H1 (cell line): Measurements from ENCODE around the gene HNRNPAB. TPM values are rescaled to one million over a fixed set of nuclear protein-coding genes. Genes with fewer than 3 reads are reported as not detected.

Source experiments
- CTCF ChIA-PET: fragments of 300-600 bp; sonication (Branson Sonifier 250); formaldehyde crosslinking; loops from one replicate; lab custom pipeline; 2021; ENCODE audit not compliant: partially characterized antibody; lab: Charles Lee
- POLR2A ChIA-PET: fragments of 300-600 bp; sonication (Branson Sonifier 250); formaldehyde crosslinking; loops from one replicate; lab custom pipeline; 2021; ENCODE audit warnings: inconsistent platforms; ENCODE audit not compliant: partially characterized antibody; lab: Charles Lee
- DNase-seq, 2 experiments: peaks; one replicate each; pipeline versions ENCODE4 v3.0.0 to v3.0.0-alpha.2; 2010 to 2022; ENCODE audit warnings: low spot score in 2 of 2, low read depth in 1 of 2, mixed read lengths in 1 of 2
- FAIRE-seq: peaks from 2 replicates; lab custom pipeline; 2011; peaks lifted over from hg19 to GRCh38; lab: Jason Lieb, UNC
- H2AFZ ChIP-seq: 2 replicates; pipeline ENCODE4 v1.8.1; 2012; ENCODE audit warnings: low read length, inconsistent platforms
- H2AK5ac ChIP-seq: 2 replicates; pipeline ENCODE4 v1.6.1; 2013; ENCODE audit warnings: low read depth, low read length
- H2BK120ac ChIP-seq: replicated peaks from 2 replicates; pipeline ENCODE3; 2013; ENCODE audit warnings: low read depth, low read length, inconsistent platforms
- H2BK12ac ChIP-seq: 2 replicates; pipeline ENCODE4 v1.6.1; 2013; ENCODE audit warnings: low read depth, low read length
- H2BK15ac ChIP-seq: 2 replicates; pipeline ENCODE4 v1.6.1; 2013; ENCODE audit warnings: low read length
- H2BK20ac ChIP-seq: 2 replicates; pipeline ENCODE4 v1.6.1; 2013; ENCODE audit warnings: low read length
- H2BK5ac ChIP-seq: 2 replicates; pipeline ENCODE4 v1.6.1; 2013; ENCODE audit warnings: low read depth, low read length
- H3K14ac ChIP-seq: 2 replicates; pipeline ENCODE4 v1.6.1; 2013; ENCODE audit warnings: inconsistent platforms; ENCODE audit not compliant: insufficient read length
- H3K18ac ChIP-seq: 2 replicates; pipeline ENCODE4 v1.6.1; 2013; ENCODE audit warnings: low read length; ENCODE audit errors: extremely low read depth
- H3K23ac ChIP-seq: 2 replicates; pipeline ENCODE4 v1.6.1; 2013; ENCODE audit warnings: inconsistent platforms; ENCODE audit not compliant: insufficient read length
- H3K23me2 ChIP-seq: 2 replicates; pipeline ENCODE4 v1.6.1; 2013; ENCODE audit warnings: low read depth, low read length
- H3K27ac ChIP-seq: 2 replicates; pipeline ENCODE4 v1.6.1; 2011; ENCODE audit warnings: low read depth, low read length, inconsistent platforms
- H3K27me3 ChIP-seq, 4 experiments: replicated peaks in 1 of 4; 1 replicate in 1 of 4; 2 replicates in 3 of 4; pipeline versions ENCODE4 v1.6.1 to v1.8.1; 2011 to 2013; ENCODE audit warnings: low read length in 3 of 4, mild to moderate bottlenecking in 3 of 4, inconsistent platforms in 2 of 4, mixed read lengths in 2 of 4, moderate library complexity in 1 of 4; ENCODE audit not compliant: control insufficient read depth in 3 of 4, insufficient read depth in 3 of 4; ENCODE audit errors: extremely low read depth in 1 of 4
- H3K36me3 ChIP-seq, 4 experiments: 2 replicates each; pipeline versions ENCODE4 v1.6.1 to v1.8.1; 2011 to 2013; ENCODE audit warnings: mild to moderate bottlenecking in 4 of 4, low read length in 3 of 4, moderate library complexity in 2 of 4, control low read depth in 1 of 4, inconsistent platforms in 1 of 4; ENCODE audit not compliant: insufficient read depth in 4 of 4, control insufficient read depth in 2 of 4
- H3K4ac ChIP-seq: replicated peaks from 2 replicates; pipeline ENCODE3; 2013; ENCODE audit warnings: low read length, low read depth, mixed read lengths, inconsistent platforms; ENCODE audit not compliant: insufficient read length
- H3K4me1 ChIP-seq, 4 experiments: replicated peaks in 1 of 4; 1 replicate in 1 of 4; 2 replicates in 3 of 4; pipeline versions ENCODE4 v1.6.1 to v1.8.1; 2011 to 2013; ENCODE audit warnings: low read length in 3 of 4, inconsistent platforms in 2 of 4, mixed read lengths in 1 of 4; ENCODE audit not compliant: insufficient read depth in 4 of 4, control insufficient read depth in 3 of 4
- H3K4me2 ChIP-seq, 2 experiments: 2 replicates each; pipeline versions ENCODE4 v1.6.1 to v1.8.1; 2011 to 2013; ENCODE audit warnings: low read depth in 2 of 2, low read length in 2 of 2, control low read depth in 1 of 2, inconsistent platforms in 1 of 2, mild to moderate bottlenecking in 1 of 2; ENCODE audit not compliant: insufficient read depth in 1 of 2
- H3K4me3 ChIP-seq, 4 experiments: fragments of 200-600, 300-600 bp in 1 of 4; sonication (generic), shearing (Covaris generic), sonication (Bioruptor Twin) in 1 of 4; 2 replicates each; pipeline versions ENCODE4 v1.5.1 to v1.8.1; 2011 to 2016; ENCODE audit warnings: low read length in 4 of 4, low read depth in 3 of 4, control low read depth in 2 of 4, inconsistent platforms in 2 of 4, mild to moderate bottlenecking in 2 of 4, mixed read lengths in 1 of 4, moderate library complexity in 1 of 4; ENCODE audit not compliant: insufficient read depth in 2 of 4; ENCODE audit errors: extremely low read depth in 1 of 4
- H3K56ac ChIP-seq: replicated peaks from 2 replicates; pipeline ENCODE3; 2013; ENCODE audit warnings: low read depth, mild to moderate bottlenecking, mixed read lengths, low read length, inconsistent platforms; ENCODE audit not compliant: insufficient read length
- H3K79me1 ChIP-seq: 2 replicates; pipeline ENCODE4 v1.6.1; 2013; ENCODE audit warnings: low read depth, low read length, control low read depth
- H3K79me2 ChIP-seq, 2 experiments: 2 replicates each; pipeline versions ENCODE4 v1.6.1 to v1.8.1; 2012 to 2013; ENCODE audit warnings: low read length in 2 of 2, mild to moderate bottlenecking in 2 of 2, inconsistent platforms in 1 of 2; ENCODE audit not compliant: insufficient read depth in 2 of 2, control insufficient read depth in 1 of 2
- H3K9ac ChIP-seq, 4 experiments: replicated peaks in 1 of 4; 1 replicate in 1 of 4; 2 replicates in 3 of 4; pipeline versions ENCODE4 v1.6.1 to v1.8.1; 2011 to 2013; ENCODE audit warnings: low read depth in 3 of 4, low read length in 3 of 4, control low read depth in 2 of 4, mild to moderate bottlenecking in 2 of 4, moderate library complexity in 2 of 4, inconsistent platforms in 1 of 4; ENCODE audit errors: extremely low read depth in 1 of 4
- H3K9me3 ChIP-seq, 2 experiments: 2 replicates each; pipeline versions ENCODE4 v1.6.1 to v1.8.1; 2012 to 2013; ENCODE audit warnings: mild to moderate bottlenecking in 2 of 2, moderate library complexity in 2 of 2, control low read depth in 1 of 2, inconsistent platforms in 1 of 2, low read depth in 1 of 2, low read length in 1 of 2, mixed read lengths in 1 of 2; ENCODE audit not compliant: insufficient read depth in 2 of 2
- H4K20me1 ChIP-seq, 2 experiments: replicated peaks in 1 of 2; 2 replicates each; pipeline versions ENCODE3 to v1.8.1; 2011 to 2013; ENCODE audit warnings: inconsistent platforms in 2 of 2, low read length in 2 of 2, mild to moderate bottlenecking in 1 of 2; ENCODE audit not compliant: insufficient read depth in 2 of 2, control insufficient read depth in 1 of 2
- H4K5ac ChIP-seq: 2 replicates; pipeline ENCODE4 v1.6.1; 2013; ENCODE audit warnings: low read length, low read depth, mixed read lengths, inconsistent platforms; ENCODE audit not compliant: insufficient read length
- H4K8ac ChIP-seq: 2 replicates; pipeline ENCODE4 v1.8.0; 2013; ENCODE audit warnings: mild to moderate bottlenecking, moderate library complexity, low read length, inconsistent platforms; ENCODE audit not compliant: insufficient read depth; ENCODE audit errors: extremely low read depth
- H4K91ac ChIP-seq: replicated peaks from 2 replicates; pipeline ENCODE3; 2013; ENCODE audit warnings: low read length, mixed read lengths, inconsistent platforms; ENCODE audit not compliant: insufficient read length
- BACH1 ChIP-seq: IDR thresholded peaks from 2 replicates; pipeline ENCODE4 v1.6.1; 2012; ENCODE audit warnings: low read length, improper control_type of control experiment
- CBX8 ChIP-seq: fragments of 300-800, 300-1000 bp; sonication (generic); IDR thresholded peaks from 2 replicates; pipeline ENCODE4 v1.7.1; 2016; ENCODE audit warnings: low read depth, low read length, borderline replicate concordance
- CREB1 ChIP-seq: IDR thresholded peaks from 2 replicates; pipeline ENCODE4 v1.6.1; 2012; ENCODE audit warnings: inconsistent platforms
- GABPA ChIP-seq: IDR thresholded peaks from 2 replicates; pipeline ENCODE4 v1.6.1; 2011; ENCODE audit warnings: mild to moderate bottlenecking, low read length, moderate library complexity, borderline replicate concordance; ENCODE audit not compliant: insufficient read depth
- GTF2F1 ChIP-seq: IDR thresholded peaks from 2 replicates; pipeline ENCODE4 v1.6.1; 2012; ENCODE audit warnings: low read depth, low read length, improper control_type of control experiment, borderline replicate concordance
- JUN ChIP-seq: IDR thresholded peaks from 2 replicates; pipeline ENCODE4 v1.6.1; 2011; ENCODE audit warnings: low read depth, mild to moderate bottlenecking, improper control_type of control experiment, low read length
- KDM5A ChIP-seq: fragments of 200-600 bp; IDR thresholded peaks from 2 replicates; pipeline ENCODE4 v1.7.1; 2012; ENCODE audit warnings: mild to moderate bottlenecking, low read length, inconsistent platforms, mixed read lengths
- MAFK ChIP-seq: IDR thresholded peaks from 2 replicates; pipeline ENCODE4 v1.6.1; 2012; ENCODE audit warnings: low read depth, mild to moderate bottlenecking, improper control_type of control experiment, low read length
- MAX ChIP-seq: IDR thresholded peaks from 2 replicates; pipeline ENCODE4 v1.6.1; 2012; ENCODE audit warnings: inconsistent platforms
- NANOG ChIP-seq: IDR thresholded peaks from 2 replicates; pipeline ENCODE4 v1.6.1; 2011; ENCODE audit warnings: low read length, low read depth, mild to moderate bottlenecking, inconsistent platforms; ENCODE audit not compliant: insufficient read depth, poor library complexity, severe bottlenecking
- SRF ChIP-seq: IDR thresholded peaks from 2 replicates; pipeline ENCODE4 v1.6.1; 2011; ENCODE audit warnings: mild to moderate bottlenecking, low read depth, low read length, moderate library complexity
- TAF1 ChIP-seq: IDR thresholded peaks from 2 replicates; pipeline ENCODE4 v1.6.1; 2011; ENCODE audit warnings: mild to moderate bottlenecking, low read depth, low read length
- TAF7 ChIP-seq: optimal IDR thresholded peaks from 2 replicates; pipeline ENCODE3; 2011; ENCODE audit warnings: low read depth, mild to moderate bottlenecking, inconsistent platforms, low read length, moderate library complexity, borderline replicate concordance
- USF2 ChIP-seq: IDR thresholded peaks from 2 replicates; pipeline ENCODE4 v1.6.1; 2011; ENCODE audit warnings: low read length, improper control_type of control experiment
- WGBS, 2 experiments: shearing (Covaris generic) in 1 of 2; methylation state at CpG; one replicate each; pipeline versions ENCODE4 v1.1.6 to v1.1.7; 2013 to 2015; ENCODE audit warnings: low lambda C conversion rate in 2 of 2, mixed read lengths in 2 of 2, inconsistent platforms in 1 of 2, low coverage in 1 of 2, missing lambda C conversion rate in 1 of 2; ENCODE audit not compliant: insufficient replicate concordance in 2 of 2, insufficient coverage in 1 of 2, insufficient read length in 1 of 2; ENCODE audit errors: extremely low coverage in 1 of 2, missing lambda C conversion rate in 1 of 2; 5-methylcytosine and 5-hydroxymethylcytosine counted together
- polyA plus RNA-seq, 7 experiments: library from polyadenylated mRNA; depleted of rRNA in 3 of 7; stranded (reverse) in 5 of 7; unstranded in 2 of 7; fragments of >200 nt in 5 of 7; fragments of 200-250 nt in 2 of 7; gene quantifications; 1 replicate in 5 of 7; 2 replicates in 1 of 7; 4 replicates in 1 of 7; pipeline versions ENCODE4 v1.2.1 to v1.2.3, GENCODE V29; 2011 to 2013; ENCODE audit warnings: missing spikeins in 2 of 7, mixed read lengths in 2 of 7
- total RNA-seq: library from RNA; stranded (reverse); fragmentation: NEBNext Ultra II Directional; extraction: Animal tissue kit (Norgen Biotek cat#: 25700); gene quantifications from 2 replicates; pipeline ENCODE4 v1.2.1, GENCODE V29; 2021

The HNRNPAB gene
- total and polyA plus RNA-seq, 2 of the 8 experiments (the other 6 are each of a cell fraction or from before 2014, with no cell fraction given) = 373 to 563 TPM

GRCh38 chr5:178245389-178245788 lies 41.1 kb downstream of the HNRNPAB start:
- no peak overlapping the region; the same call in 1 of the 2 replicates for H2BK12ac ChIP-seq
- 85% methylated on average over 2 of the region's 2 CpGs; no CpG with 5 or more reads in 1 of the 2 experiments for WGBS, 2 experiments
- POLR2A ChIA-PET = no interaction called here
- no peak overlapping the region for H3K14ac ChIP-seq
- no peaks in the 10 kb centered on the region; a peak in 1 of 7 replicates for H3K27me3 ChIP-seq
- no peak overlapping the region for H3K27ac ChIP-seq
- H3K9me3 ChIP-seq = no peaks in the 10 kb centered on the region
- H4K20me1 ChIP-seq = peaks cover 0 to 2% of the 10 kb centered on the region in 2 experiments
- H2BK20ac ChIP-seq = no peak overlapping the region
- no peak overlapping the region for H2AK5ac ChIP-seq
- no peaks in the 10 kb centered on the region for H3K79me2 ChIP-seq
- H2BK5ac ChIP-seq = no peak overlapping the region
- peaks cover 11% of the 10 kb centered on the region; the same call in 1 of the 2 replicates for H3K23me2 ChIP-seq
- DNase-seq (no peak), FAIRE-seq (no peak)
- H3K18ac ChIP-seq = no peak overlapping the region
- no peak overlapping the region for H4K8ac ChIP-seq
- H3K4ac ChIP-seq = no peak overlapping the region
- no peaks in the 10 kb centered on the region for H3K36me3 ChIP-seq
- no peak overlapping the region for H2AFZ ChIP-seq
- no peak overlapping the region for H3K9ac ChIP-seq
- CTCF ChIA-PET = no interaction called here
- peaks cover 0 to 3% (median under 1%) of the 10 kb centered on the region in 4 experiments; a peak in 4 of 7 replicates for H3K4me1 ChIP-seq
- H3K79me1 ChIP-seq = no peaks in the 10 kb centered on the region
- H3K4me3 ChIP-seq = no peak overlapping the region
- H3K4me2 ChIP-seq = no peak overlapping the region
- H4K91ac ChIP-seq = no peak overlapping the region
- peak overlapping the region; percentile 77 for H3K56ac ChIP-seq
- H3K23ac ChIP-seq = no peak overlapping the region
- H4K5ac ChIP-seq = no peak overlapping the region
- no peak overlapping the region for H2BK120ac ChIP-seq
- no peak overlapping the region for H2BK15ac ChIP-seq
- TF ChIP-seq KDM5A = no peak
- no peak for TF ChIP-seq GTF2F1
- TF ChIP-seq TAF1 = no peak
- TF ChIP-seq NANOG = no peak
- TF ChIP-seq BACH1 = no peak
- TF ChIP-seq SRF = no peak
- TF ChIP-seq CREB1 = no peak
- no peak for TF ChIP-seq CBX8
- no peak for TF ChIP-seq TAF7
- no peak for TF ChIP-seq MAFK
- no peak for TF ChIP-seq GABPA
- no peak for TF ChIP-seq MAX
- no peak for TF ChIP-seq USF2
- no peak for TF ChIP-seq JUN
